GM18858 (cell line): Measurements from ENCODE around the gene TYMP.

Source experiments
- ATAC-seq: cut with Tn5 transposase; IDR thresholded peaks from one replicate; pipeline ENCODE4 v1.9.1; 2021; ENCODE audit not compliant: unreplicated experiment

TYMP gene

DNA sequence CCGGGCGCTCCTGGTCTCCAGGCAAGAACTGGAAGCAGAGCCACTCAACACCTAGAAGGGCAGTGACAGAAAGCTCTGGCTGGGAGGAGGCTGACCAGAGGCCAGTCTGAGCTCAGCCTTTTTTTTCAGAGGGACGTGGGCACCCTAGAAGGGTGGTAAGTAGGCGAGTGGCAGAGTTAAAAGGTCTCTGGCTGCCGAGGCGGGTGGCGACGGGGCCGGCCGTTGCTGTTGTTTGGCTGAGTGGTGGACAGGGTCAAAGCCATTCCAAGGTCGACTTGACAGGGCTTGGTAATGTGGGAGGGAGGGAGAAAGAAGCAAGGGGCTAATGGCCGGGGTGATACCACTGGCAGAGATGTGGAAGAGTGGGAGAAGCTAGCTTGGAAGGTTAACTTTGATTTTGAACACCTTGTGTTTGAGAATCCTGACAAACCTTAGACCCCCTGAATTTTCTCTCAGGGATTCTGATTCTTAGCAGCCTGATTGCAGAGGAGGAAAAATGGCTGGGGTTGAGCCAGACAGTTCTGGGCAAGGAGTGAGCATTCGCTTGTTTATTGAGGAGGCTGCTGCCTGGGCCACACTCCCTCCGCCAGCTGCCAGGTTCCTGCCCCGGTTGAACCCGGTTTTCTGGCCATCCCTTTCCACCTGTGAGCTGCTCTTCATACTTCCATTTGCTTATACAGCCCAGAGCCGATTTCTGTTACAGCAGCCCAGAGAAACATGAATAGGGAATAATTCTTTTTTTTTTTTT lies 33.8 kb upstream of the TYMP start:
- no peak for ATAC-seq

DNA sequence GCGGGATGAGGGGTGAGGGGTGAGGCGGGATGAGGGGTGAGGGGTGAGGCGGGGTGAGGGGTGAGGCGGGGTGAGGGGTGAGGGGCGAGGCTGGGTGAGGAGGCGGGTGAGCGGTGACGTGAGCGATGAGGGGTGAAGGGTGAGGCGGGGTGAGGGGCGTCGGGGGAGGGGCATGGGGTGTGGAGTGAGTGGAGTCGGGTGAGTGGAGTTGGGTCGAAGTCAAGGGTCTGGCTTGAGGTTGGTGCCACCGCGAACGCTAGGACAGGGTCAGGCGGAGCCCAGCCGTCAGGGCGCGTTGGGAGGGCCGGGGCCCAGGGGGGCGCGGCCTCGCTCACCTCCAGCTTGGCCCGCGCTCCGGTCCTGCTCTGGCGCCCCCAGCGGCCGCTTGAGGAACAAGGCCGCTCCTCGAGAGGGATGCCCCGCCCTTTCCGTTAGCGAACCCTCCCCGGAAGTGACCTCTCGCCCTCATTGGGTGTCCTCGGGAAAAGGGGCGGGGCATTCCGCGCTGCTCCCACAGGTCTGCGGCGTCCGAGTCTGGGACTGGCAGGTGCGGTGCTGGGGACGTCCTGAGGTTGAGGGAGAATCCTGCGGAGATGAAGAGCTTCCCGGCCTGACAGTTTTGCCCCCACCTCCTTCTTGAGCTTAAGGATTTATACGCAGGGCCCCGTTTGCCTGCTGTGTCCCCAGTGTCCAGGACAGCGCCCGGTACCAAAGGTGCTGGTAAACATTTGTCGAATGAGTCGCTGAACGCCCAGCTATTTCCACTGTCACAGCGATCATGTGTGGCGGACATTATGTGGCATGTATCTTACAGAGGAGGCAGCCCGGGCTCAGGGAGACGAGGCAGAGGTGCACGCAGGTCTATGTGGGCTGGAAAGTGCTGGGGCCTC lies 33.0 kb upstream of the TYMP start, which contains the start of gene SYCE3:
Gene SYCE3, minus strand, starts transcription at position 397 of the 890 bp plus-strand sequence. CDS start 6,514 bp downstream, outside the sequence.
- ATAC-seq = peak; percentile 67

GRCh38 chr22:50561401-50562358 lies 31.9 kb upstream of the TYMP start:
- ATAC-seq = no peak

GRCh38 chr22:50560034-50560433 lies 30.2 kb upstream of the TYMP start:
- ATAC-seq = no peak

DNA sequence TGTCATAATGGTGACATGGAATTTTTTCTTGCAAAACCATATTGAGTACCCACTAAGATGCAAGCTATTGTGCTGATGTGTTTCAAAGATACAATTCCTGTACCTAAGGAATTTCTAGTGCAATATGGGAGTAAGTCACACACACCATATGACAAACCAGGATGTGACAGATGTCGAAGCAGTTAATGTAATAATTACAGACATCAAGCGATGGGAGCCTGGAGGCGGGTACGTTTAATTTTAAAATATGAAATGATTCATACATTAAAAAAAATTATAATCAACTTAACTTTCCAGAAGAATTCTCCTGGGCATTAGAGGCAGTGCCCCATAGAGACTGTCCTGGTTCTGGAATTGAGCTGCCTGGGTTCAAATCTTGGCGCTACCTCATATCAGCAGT lies 26.9 kb upstream of the TYMP start:
- ATAC-seq = no peak

DNA sequence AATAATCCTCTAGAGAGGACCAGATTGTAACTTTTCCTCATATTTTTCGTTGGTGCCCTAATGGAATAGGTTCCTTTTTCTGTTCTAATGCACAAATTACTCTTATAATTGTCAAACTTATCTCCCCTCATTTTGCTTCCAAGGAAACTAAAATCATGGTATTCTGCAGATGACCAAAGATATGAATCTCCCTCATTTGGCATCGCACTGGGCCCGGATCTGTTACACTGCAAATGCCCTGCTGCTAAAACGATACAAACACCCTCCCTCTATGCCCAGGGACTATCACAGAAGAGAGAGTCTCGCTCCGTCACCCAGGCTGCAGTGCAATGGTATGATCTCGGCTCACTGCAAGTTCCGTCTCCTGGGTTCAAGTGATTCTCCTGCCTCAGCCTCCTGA lies 23.5 kb upstream of the TYMP start:
- no peak for ATAC-seq

DNA sequence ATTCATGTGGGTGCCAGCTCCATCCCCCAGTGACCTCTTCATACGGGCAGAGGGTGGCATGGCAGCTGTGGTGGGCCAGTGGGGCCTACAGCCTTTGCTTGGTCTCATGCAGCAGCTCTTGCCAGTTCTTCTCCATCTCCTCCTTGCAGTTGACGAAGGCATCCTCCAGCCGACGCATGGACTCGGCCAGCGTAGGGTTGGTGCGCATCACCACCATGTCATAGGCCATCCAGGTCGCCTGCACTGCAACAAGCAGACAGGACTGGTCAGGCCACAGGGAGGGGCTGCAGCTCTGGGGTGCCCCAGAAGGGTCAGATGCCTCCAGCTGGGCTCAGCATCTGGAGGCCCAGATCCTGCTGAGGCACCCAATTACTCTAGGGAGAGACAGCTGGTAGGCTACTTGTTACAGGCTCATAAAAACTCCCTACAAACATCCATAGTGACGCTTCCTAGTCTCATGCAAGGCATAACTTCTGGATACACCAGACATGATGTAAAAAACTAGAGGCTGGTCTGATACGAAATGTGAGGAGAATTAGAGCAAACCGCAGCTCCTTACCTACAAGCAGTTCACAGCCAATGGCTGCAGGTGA lies 21.4 kb upstream of the TYMP start:
- ATAC-seq = no peak

DNA sequence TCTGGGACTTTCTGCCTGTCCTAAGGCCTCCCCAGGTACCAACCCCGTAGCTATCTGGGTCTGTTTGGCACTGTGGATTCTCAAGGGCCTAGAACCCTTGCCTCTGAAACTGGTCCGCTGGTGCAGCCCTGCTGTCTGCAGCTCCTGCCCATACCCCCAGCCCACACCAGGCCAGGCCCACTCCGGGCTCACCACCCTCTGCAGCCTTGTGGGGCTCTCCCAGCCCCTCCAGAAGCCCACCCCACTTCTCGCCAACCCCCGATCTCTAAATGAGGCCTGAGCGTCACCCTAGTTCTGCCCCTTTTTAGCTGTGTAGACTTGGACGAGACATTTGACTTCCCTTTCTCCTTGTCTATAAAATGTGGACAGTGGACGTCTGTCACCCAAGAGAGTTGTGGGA lies 20.6 kb upstream of the TYMP start:
- no peak for ATAC-seq

DNA sequence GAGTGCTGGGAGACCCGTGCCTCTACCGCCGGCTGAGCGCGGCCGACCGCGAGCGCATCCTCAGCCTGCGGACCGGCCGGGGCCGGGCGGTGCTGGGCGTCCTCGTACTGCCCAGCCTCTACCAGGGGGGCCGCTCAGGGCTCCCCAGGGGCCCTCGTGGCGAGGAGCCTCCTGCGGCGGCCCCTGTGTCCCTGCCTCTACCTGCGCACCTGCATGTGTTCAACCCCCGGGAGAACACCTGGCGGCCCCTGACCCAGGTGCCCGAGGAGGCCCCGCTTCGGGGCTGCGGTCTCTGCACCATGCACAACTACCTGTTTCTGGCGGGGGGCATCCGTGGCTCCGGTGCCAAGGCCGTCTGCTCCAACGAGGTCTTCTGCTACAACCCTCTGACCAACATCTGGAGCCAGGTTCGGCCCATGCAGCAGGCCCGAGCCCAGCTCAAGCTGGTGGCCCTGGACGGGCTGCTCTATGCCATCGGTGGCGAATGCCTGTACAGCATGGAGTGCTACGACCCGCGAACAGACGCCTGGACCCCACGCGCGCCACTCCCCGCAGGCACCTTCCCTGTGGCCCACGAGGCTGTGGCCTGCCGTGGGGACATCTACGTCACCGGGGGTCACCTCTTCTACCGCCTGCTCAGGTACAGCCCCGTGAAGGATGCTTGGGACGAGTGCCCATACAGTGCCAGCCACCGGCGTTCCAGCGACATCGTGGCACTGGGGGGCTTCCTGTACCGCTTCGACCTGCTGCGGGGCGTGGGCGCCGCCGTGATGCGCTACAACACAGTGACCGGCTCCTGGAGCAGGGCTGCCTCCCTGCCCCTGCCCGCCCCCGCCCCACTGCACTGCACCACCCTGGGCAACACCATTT lies 19.3 kb upstream of the TYMP start:
- ATAC-seq = no peak

DNA sequence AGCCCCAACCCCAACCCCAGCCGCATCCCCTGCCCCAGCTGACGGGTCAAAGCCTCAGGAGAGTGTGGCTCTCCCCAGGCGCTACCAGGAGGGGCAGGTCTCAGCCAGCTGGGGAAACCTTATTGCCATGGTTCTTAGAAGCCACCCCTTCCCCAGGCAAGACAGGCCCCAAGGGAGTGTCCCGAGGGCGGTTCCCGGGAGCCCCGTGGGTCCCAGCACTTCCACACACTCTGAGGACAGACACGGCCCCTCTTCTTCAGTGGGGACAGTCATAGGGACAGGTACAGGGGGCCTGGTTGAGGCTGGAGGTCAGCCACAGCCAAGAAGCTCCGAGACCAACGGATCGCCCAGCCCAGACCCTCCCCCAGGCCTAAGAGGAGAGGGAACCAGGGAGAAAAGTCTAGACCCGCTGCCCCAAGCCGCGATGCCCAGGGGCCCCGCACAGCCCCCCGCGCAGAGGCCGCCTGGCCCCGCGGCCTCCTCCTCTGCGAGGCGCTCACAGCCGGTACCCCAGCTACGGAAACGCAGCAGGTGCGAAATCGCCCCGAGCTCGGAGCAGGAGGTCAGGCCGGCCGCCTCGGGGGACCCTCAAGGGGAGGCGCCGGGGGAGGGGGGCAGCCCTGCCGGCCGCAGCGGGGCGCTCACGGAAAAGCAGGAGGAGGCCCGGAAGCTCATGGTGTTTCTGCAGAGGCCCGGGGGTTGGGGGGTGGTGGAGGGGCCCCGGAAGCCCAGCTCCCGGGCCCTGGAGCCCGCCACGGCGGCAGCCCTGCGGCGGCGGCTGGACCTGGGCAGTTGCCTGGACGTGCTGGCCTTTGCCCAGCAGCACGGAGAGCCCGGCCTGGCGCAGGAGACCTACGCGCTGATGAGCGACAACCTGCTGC lies 18.5 kb upstream of the TYMP start:
- ATAC-seq = no peak

- ATAC-seq = no peak
These were observed 17.6 kb upstream of the TYMP start for GRCh38 chr22:50547263-50547985.

DNA sequence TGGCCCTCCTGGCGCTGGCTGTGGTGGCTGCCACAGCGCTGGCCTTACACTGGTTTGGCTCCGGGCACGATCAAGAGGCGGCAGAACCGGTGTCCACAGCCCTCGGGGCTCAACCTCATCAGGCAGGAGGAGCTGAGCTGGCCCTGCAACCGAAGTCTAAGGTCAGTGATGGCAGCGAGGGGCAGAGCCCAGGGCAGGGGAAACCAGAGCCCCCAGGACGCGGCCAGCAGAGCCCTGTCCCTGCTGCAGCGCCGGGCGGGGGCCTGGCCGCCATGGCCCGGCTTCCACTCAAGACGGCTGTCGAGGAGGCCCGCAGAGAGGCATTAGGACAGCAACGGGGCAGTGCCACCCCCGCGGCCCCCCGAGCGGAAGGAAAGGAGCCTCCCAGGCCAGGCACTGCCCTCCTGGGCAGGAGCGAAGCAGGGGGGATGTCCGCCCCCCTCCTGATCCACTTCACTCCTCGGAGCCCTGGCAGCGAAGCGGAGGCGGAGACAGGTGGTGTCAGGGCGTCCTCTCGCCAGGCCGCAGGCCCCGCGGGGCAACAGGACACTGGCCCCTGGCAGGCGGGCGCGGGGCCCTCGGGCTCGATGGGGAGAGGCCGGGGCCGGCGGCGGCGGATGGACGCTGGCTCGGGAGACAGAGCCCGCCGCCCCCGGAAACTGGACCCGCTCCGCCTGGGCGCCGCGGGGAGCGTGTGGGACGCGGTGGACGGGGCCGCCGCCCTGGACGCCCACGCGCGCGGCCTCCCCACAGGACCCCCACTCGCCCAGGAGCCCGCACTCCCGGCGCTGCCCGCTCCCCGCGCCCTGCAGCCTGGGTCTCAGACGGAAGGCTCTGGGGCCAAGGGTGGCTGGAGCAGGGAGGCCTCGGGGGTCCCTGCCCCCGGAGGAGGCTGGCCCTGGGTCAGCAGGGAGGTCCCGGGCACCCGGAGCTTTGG lies 16.8 kb upstream of the TYMP start:
- no peak for ATAC-seq

- ATAC-seq = no peak
These were observed 15.9 kb upstream of the TYMP start, which contains the start of gene KLHDC7B for GRCh38 chr22:50545522-50546325. Gene KLHDC7B (plus strand): TSS chr22:50545899. CDS start chr22:50546244, 345 bp downstream.

DNA sequence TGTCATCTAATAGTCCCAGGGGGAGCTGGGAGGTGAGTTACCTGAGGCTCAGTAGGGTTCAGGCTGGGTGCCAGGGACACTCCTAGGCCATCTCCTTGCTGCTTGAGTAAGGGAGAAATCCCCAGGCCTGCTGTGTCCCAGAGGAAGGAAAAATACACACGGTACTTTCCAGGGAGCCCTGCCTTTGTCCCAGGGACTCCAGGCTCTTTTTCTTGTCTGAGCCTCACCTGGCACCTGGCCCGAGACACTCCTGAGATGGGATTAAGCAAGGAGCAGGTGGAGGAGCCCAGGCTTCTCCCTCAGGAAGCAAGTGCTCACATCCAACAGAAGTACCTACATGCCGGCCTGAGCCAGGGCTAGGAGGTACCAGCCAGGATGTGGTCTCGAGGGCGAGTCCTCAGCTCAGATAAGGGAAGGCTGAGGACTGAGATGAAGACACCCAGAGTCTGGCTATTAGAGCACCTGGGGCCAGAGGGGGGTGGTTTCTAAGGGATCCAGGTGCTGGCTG lies 15.0 kb upstream of the TYMP start:
- no peak for ATAC-seq

GRCh38 chr22:50544078-50544745 lies 14.4 kb upstream of the TYMP start:
- ATAC-seq = no peak
